HEK293 (cell line): ENCODE data around the gene UBE2D3.

ENCODE experiments used
- MZF1 ChIP-seq: fragments of 450-650 bp; formaldehyde crosslinking; IDR thresholded peaks from 2 replicates; pipeline ENCODE4 v1.5.1; 2017; ENCODE audit warnings: missing biosample characterization, missing genetic modification characterization, borderline replicate concordance
- OVOL3 ChIP-seq: fragments of 450-650 bp; formaldehyde crosslinking; IDR thresholded peaks from 2 replicates; pipeline ENCODE4 v1.5.1; 2016; ENCODE audit warnings: missing biosample characterization, missing genetic modification characterization
- SP7 ChIP-seq: fragments of 450-650 bp; formaldehyde crosslinking; IDR thresholded peaks from 2 replicates; pipeline ENCODE4 v1.5.1; 2016; ENCODE audit warnings: missing biosample characterization, missing genetic modification characterization
- ZNF114 ChIP-seq: fragments of 450-650 bp; formaldehyde crosslinking; IDR thresholded peaks from 2 replicates; pipeline ENCODE4 v1.5.0; 2017; ENCODE audit warnings: missing biosample characterization, missing genetic modification characterization
- ZNF146 ChIP-seq: fragments of 450-650 bp; formaldehyde crosslinking; IDR thresholded peaks from 2 replicates; pipeline ENCODE4 v1.5.1; 2016; ENCODE audit warnings: missing biosample characterization, missing genetic modification characterization
- ZNF16 ChIP-seq: fragments of 450-650 bp; formaldehyde crosslinking; IDR thresholded peaks from 2 replicates; pipeline ENCODE4 v1.5.1; 2016; ENCODE audit warnings: low read depth, missing biosample characterization, missing genetic modification characterization
- ZNF169 ChIP-seq: fragments of 450-650 bp; formaldehyde crosslinking; IDR thresholded peaks from 2 replicates; pipeline ENCODE4 v1.5.1; 2016; ENCODE audit warnings: missing biosample characterization, missing genetic modification characterization
- ZNF2 ChIP-seq: fragments of 450-650 bp; formaldehyde crosslinking; IDR thresholded peaks from 2 replicates; pipeline ENCODE4 v1.5.1; 2016; ENCODE audit warnings: missing biosample characterization, missing genetic modification characterization
- ZNF23 ChIP-seq: fragments of 450-650 bp; formaldehyde crosslinking; IDR thresholded peaks from 2 replicates; pipeline ENCODE4 v1.5.1; 2016; ENCODE audit warnings: missing biosample characterization, missing genetic modification characterization, borderline replicate concordance
- ZNF324 ChIP-seq: fragments of 450-650 bp; formaldehyde crosslinking; IDR thresholded peaks from 2 replicates; pipeline ENCODE4 v1.5.1; 2016; ENCODE audit warnings: missing biosample characterization, missing genetic modification characterization
- ZNF391 ChIP-seq: fragments of 450-650 bp; formaldehyde crosslinking; IDR thresholded peaks from 2 replicates; pipeline ENCODE4 v1.5.1; 2016; ENCODE audit warnings: low read depth, missing biosample characterization, missing genetic modification characterization, borderline replicate concordance
- ZNF501 ChIP-seq: fragments of 450-650 bp; formaldehyde crosslinking; IDR thresholded peaks from 2 replicates; pipeline ENCODE4 v1.5.1; 2016; ENCODE audit warnings: missing biosample characterization, missing genetic modification characterization
- ZNF777 ChIP-seq: fragments of 450-650 bp; formaldehyde crosslinking; IDR thresholded peaks from 2 replicates; pipeline ENCODE4 v1.5.1; 2017; ENCODE audit warnings: missing biosample characterization, missing genetic modification characterization, borderline replicate concordance
- TF ChIP-seq, protein P1 (sequence below): fragments of 450-650 bp; formaldehyde crosslinking; conservative IDR thresholded peaks from 2 replicates; pipeline ENCODE4 v1.5.1; 2016; ENCODE audit warnings: low read depth, missing biosample characterization, missing genetic modification characterization
- TF ChIP-seq, protein P2 (sequence below): fragments of 450-650 bp; formaldehyde crosslinking; IDR thresholded peaks from 2 replicates; pipeline ENCODE4 v1.5.1; 2016; ENCODE audit warnings: missing biosample characterization, missing genetic modification characterization, borderline replicate concordance
- TF ChIP-seq, protein P3 (sequence below): fragments of 450-650 bp; formaldehyde crosslinking; IDR thresholded peaks from 2 replicates; pipeline ENCODE4 v1.5.1; 2016; ENCODE audit warnings: missing biosample characterization, missing genetic modification characterization
- TF ChIP-seq, protein P4 (sequence below): fragments of 450-650 bp; formaldehyde crosslinking; IDR thresholded peaks from 2 replicates; pipeline ENCODE4 v1.5.1; 2016; ENCODE audit warnings: missing biosample characterization, missing genetic modification characterization
- TF ChIP-seq, protein P5 (sequence below): fragments of 450-650 bp; formaldehyde crosslinking; IDR thresholded peaks from 2 replicates; pipeline ENCODE4; 2016; ENCODE audit warnings: missing biosample characterization, missing genetic modification characterization
- TF ChIP-seq, protein P6 (sequence below): fragments of 450-650 bp; formaldehyde crosslinking; IDR thresholded peaks from 2 replicates; pipeline ENCODE4 v1.5.1; 2016; ENCODE audit warnings: missing biosample characterization, missing genetic modification characterization, low read depth
- TF ChIP-seq, protein P7 (sequence below): fragments of 450-650 bp; formaldehyde crosslinking; IDR thresholded peaks from 2 replicates; pipeline ENCODE4 v1.5.1; 2016; ENCODE audit warnings: missing biosample characterization, missing genetic modification characterization

UBE2D3 gene

DNA sequence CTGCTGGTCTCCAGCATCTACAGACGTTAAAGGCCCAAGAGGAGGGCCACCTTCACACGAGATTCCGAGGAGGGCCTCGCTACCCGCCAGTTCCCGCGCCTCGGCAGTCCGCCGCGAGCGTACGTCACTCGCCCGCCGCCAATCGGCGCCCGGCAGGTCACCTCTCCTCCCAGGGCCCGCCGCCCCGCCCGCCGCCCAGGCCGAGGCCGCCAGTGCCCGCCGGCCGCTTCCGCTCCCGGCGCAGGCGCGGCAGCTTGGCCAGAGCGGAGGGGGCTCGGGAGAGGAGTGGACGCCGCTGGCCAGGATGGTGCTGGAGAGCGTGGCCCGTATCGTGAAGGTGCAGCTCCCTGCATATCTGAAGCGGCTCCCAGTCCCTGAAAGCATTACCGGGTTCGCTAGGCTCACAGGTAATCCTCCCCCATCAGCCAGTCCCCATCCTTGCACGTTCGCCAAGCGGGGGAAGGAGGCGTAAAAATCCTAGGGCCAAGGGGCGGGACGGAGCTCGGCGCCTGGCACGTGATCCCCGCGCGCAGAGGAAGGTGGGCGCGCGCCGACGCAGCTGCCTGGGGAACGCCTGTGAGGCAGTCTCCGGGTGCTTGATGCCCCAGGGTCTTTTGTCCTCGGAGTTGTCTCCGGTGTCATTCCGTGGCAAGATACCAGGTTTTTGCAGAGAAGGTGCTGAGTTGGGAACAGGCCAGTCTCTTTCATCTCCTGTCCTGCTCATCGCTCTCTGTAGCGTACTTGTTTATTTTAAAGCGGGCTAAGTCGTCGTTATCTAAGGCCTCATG is 41.6 kb upstream of the UBE2D3 start, which contains the start of gene CISD2 (continued):
- TF ChIP-seq ZNF23 (tag by site-specific recombination), result no peak
- peak; percentile 46; the same call in 1 of the 2 replicates for TF ChIP-seq MZF1
- TF ChIP-seq, protein P1, sequence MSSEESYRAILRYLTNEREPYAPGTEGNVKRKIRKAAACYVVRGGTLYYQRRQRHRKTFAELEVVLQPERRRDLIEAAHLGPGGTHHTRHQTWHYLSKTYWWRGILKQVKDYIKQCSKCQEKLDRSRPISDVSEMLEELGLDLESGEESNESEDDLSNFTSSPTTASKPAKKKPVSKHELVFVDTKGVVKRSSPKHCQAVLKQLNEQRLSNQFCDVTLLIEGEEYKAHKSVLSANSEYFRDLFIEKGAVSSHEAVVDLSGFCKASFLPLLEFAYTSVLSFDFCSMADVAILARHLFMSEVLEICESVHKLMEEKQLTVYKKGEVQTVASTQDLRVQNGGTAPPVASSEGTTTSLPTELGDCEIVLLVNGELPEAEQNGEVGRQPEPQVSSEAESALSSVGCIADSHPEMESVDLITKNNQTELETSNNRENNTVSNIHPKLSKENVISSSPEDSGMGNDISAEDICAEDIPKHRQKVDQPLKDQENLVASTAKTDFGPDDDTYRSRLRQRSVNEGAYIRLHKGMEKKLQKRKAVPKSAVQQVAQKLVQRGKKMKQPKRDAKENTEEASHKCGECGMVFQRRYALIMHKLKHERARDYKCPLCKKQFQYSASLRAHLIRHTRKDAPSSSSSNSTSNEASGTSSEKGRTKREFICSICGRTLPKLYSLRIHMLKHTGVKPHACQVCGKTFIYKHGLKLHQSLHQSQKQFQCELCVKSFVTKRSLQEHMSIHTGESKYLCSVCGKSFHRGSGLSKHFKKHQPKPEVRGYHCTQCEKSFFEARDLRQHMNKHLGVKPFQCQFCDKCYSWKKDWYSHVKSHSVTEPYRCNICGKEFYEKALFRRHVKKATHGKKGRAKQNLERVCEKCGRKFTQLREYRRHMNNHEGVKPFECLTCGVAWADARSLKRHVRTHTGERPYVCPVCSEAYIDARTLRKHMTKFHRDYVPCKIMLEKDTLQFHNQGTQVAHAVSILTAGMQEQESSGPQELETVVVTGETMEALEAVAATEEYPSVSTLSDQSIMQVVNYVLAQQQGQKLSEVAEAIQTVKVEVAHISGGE, result 0 out of 2 replicates have a peak, but pooled peaks have one; percentile 19
- TF ChIP-seq ZNF777, result no peak
- peak; percentile 8; the same call in 1 of the 2 replicates for TF ChIP-seq OVOL3 (tag by site-specific recombination)
- TF ChIP-seq ZNF114 (tag by site-specific recombination), result no peak
- TF ChIP-seq, protein P2, sequence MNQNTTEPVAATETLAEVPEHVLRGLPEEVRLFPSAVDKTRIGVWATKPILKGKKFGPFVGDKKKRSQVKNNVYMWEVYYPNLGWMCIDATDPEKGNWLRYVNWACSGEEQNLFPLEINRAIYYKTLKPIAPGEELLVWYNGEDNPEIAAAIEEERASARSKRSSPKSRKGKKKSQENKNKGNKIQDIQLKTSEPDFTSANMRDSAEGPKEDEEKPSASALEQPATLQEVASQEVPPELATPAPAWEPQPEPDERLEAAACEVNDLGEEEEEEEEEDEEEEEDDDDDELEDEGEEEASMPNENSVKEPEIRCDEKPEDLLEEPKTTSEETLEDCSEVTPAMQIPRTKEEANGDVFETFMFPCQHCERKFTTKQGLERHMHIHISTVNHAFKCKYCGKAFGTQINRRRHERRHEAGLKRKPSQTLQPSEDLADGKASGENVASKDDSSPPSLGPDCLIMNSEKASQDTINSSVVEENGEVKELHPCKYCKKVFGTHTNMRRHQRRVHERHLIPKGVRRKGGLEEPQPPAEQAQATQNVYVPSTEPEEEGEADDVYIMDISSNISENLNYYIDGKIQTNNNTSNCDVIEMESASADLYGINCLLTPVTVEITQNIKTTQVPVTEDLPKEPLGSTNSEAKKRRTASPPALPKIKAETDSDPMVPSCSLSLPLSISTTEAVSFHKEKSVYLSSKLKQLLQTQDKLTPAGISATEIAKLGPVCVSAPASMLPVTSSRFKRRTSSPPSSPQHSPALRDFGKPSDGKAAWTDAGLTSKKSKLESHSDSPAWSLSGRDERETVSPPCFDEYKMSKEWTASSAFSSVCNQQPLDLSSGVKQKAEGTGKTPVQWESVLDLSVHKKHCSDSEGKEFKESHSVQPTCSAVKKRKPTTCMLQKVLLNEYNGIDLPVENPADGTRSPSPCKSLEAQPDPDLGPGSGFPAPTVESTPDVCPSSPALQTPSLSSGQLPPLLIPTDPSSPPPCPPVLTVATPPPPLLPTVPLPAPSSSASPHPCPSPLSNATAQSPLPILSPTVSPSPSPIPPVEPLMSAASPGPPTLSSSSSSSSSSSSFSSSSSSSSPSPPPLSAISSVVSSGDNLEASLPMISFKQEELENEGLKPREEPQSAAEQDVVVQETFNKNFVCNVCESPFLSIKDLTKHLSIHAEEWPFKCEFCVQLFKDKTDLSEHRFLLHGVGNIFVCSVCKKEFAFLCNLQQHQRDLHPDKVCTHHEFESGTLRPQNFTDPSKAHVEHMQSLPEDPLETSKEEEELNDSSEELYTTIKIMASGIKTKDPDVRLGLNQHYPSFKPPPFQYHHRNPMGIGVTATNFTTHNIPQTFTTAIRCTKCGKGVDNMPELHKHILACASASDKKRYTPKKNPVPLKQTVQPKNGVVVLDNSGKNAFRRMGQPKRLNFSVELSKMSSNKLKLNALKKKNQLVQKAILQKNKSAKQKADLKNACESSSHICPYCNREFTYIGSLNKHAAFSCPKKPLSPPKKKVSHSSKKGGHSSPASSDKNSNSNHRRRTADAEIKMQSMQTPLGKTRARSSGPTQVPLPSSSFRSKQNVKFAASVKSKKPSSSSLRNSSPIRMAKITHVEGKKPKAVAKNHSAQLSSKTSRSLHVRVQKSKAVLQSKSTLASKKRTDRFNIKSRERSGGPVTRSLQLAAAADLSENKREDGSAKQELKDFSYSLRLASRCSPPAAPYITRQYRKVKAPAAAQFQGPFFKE (tag by site-specific recombination), result no peak
- TF ChIP-seq, protein P3, sequence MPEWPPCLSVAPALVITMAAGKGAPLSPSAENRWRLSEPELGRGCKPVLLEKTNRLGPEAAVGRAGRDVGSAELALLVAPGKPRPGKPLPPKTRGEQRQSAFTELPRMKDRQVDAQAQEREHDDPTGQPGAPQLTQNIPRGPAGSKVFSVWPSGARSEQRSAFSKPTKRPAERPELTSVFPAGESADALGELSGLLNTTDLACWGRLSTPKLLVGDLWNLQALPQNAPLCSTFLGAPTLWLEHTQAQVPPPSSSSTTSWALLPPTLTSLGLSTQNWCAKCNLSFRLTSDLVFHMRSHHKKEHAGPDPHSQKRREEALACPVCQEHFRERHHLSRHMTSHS (tag by site-specific recombination), result no peak
- TF ChIP-seq, protein P4, sequence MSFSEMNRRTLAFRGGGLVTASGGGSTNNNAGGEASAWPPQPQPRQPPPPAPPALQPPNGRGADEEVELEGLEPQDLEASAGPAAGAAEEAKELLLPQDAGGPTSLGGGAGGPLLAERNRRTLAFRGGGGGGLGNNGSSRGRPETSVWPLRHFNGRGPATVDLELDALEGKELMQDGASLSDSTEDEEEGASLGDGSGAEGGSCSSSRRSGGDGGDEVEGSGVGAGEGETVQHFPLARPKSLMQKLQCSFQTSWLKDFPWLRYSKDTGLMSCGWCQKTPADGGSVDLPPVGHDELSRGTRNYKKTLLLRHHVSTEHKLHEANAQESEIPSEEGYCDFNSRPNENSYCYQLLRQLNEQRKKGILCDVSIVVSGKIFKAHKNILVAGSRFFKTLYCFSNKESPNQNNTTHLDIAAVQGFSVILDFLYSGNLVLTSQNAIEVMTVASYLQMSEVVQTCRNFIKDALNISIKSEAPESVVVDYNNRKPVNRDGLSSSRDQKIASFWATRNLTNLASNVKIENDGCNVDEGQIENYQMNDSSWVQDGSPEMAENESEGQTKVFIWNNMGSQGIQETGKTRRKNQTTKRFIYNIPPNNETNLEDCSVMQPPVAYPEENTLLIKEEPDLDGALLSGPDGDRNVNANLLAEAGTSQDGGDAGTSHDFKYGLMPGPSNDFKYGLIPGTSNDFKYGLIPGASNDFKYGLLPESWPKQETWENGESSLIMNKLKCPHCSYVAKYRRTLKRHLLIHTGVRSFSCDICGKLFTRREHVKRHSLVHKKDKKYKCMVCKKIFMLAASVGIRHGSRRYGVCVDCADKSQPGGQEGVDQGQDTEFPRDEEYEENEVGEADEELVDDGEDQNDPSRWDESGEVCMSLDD (tag by site-specific recombination), result peak; percentile 46; the same call in 1 of the 2 replicates
- no peak; the same call in 1 of the 2 replicates for TF ChIP-seq ZNF146 (tag by site-specific recombination)
- TF ChIP-seq ZNF391, result no peak
- TF ChIP-seq ZNF501 (tag by site-specific recombination), result peak; percentile 75
- 0 out of 2 replicates have a peak, but pooled peaks have one; percentile 57 for TF ChIP-seq ZNF2 (tag by site-specific recombination)
- TF ChIP-seq ZNF324 (tag by site-specific recombination), result no peak
- TF ChIP-seq SP7, result peak; percentile 58; the same call in 1 of the 2 replicates
- TF ChIP-seq, protein P5, sequence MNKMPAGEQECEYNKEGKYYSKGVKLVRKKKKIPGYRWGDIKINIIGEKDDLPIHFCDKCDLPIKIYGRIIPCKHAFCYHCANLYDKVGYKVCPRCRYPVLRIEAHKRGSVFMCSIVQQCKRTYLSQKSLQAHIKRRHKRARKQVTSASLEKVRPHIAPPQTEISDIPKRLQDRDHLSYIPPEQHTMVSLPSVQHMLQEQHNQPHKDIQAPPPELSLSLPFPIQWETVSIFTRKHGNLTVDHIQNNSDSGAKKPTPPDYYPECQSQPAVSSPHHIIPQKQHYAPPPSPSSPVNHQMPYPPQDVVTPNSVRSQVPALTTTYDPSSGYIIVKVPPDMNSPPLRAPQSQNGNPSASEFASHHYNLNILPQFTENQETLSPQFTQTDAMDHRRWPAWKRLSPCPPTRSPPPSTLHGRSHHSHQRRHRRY, result no peak
- TF ChIP-seq ZNF16 (tag by site-specific recombination), result no peak
- TF ChIP-seq, protein P6, sequence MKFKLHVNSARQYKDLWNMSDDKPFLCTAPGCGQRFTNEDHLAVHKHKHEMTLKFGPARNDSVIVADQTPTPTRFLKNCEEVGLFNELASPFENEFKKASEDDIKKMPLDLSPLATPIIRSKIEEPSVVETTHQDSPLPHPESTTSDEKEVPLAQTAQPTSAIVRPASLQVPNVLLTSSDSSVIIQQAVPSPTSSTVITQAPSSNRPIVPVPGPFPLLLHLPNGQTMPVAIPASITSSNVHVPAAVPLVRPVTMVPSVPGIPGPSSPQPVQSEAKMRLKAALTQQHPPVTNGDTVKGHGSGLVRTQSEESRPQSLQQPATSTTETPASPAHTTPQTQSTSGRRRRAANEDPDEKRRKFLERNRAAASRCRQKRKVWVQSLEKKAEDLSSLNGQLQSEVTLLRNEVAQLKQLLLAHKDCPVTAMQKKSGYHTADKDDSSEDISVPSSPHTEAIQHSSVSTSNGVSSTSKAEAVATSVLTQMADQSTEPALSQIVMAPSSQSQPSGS (tag by site-specific recombination), result no peak
- TF ChIP-seq, protein P7, sequence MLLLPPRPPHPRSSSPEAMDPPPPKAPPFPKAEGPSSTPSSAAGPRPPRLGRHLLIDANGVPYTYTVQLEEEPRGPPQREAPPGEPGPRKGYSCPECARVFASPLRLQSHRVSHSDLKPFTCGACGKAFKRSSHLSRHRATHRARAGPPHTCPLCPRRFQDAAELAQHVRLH (tag by site-specific recombination), result no peak
- no peak for TF ChIP-seq ZNF169 (tag by site-specific recombination)
